HG03575 (cell line): ENCODE measurements around the gene AP5S1.
"Not testable (repeated sequence)": the region's sequence is repeated elsewhere in the genome, so short reads cannot be mapped to it uniquely, and the experiment has no call there.

Experiments
- ATAC-seq: cut with Tn5 transposase; IDR thresholded peaks from one replicate; pipeline ENCODE4 v1.9.1; 2021; ENCODE audit not compliant: unreplicated experiment, insufficient number of reproducible peaks, low FRiP score; ENCODE audit errors: extremely low read depth

Gene AP5S1

DNA sequence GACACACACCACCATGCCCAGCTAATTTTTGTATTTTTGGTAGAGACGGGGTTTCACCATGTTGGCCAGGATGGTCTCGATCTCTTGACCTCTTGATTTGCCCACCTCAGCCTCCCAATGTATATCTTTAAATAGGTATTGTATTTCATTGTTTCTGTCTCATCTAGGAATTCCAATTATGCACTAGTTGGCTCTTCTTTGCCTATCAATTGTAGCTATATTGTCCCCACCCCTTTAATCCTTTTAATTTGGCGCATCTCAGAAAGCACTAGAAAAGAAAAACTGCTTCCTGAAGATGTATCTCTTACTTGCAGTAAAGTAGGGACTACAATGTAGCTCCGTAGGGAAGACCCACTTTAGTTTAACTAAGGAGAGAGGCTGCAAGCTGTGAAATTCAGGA is 15.8 kb downstream of the AP5S1 start:
- ATAC-seq: no peak

DNA sequence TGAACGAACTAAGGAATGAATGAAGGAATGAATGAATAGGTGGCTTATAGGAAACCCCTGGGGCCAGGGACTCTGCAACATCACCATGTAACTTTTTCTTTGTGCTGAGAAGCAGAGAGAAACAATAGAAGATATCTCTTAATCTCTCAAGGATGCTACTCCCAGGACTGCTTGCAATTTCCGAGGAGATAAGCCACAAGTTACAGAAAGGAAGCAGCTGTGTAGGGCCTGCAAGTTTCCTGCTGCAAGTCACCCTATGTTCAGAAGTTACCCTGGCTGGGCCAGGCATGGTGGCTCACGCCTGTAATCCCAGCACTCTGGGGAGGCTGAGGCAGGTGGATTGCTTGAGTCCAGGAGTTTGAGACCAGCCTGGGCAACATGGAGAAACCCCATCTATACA is 19.0 kb downstream of the AP5S1 start:
- ATAC-seq: no peak

DNA sequence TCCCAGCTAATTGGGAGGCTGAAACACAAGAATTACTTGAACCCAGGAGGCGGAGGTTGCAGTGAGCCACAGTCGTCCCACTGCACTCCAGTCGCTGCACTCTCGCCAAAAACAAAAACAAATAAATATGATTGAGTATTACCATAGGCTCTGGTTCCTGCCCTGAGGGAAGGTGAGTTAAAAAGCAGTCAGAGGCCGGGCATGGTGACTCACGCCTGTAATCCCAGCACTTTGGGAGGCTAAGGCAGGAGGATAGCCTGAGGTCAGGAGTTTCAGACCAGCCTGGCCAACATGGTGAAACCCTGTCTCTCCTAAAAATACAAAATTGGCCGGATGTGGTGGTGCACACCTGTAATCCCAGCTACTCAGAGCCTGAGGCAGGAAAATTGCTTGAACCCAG is 19.9 kb downstream of the AP5S1 start:
- not testable (repeated sequence) for ATAC-seq

DNA sequence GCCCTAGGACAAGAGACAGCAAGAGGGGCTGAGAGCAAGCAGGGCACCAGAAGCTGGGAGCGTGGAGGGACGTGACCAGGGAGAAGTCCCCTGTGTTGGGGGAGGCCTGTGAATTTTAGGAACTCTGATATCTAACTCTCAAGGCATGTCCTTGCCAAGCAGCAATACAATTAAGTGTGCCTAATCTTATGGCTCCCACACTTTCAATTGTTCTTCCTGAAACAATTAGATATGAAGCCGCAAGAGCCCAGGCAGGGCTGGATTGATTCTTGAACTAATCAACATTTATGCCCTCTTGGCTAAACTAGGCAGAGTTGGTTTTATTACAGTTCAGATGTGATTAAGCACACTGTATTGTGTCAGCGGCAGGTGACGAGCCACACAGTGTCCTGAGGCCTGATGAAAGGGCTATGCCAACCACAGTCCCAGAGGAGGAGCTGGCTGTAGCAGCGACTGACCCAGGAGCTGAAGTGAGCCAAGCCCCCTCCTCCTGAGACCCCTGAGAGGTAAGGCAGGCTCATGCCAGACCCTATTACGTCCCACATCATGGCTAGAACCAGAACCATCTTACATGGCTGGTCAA is 22.1 kb downstream of the AP5S1 start:
- ATAC-seq: no peak

DNA sequence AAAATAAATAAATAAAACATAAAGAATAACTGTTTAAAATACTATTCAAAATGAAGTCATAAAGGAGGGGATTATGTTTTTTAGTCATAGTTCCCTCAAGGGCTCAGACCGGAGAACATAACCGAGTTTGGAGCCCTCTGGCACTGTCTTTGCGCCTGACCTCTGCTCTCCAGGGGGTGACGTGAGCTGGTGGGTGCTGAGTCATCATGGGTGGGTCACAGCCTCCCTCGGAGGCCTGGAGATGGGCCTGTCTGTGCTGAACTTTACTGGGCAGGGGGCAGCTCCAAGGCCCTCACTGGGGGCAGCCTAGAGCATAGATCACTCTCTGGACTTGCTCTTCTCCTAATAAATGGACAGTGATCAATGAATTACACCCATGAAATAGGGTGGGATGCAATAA is 23.1 kb downstream of the AP5S1 start:
- ATAC-seq: no peak

DNA sequence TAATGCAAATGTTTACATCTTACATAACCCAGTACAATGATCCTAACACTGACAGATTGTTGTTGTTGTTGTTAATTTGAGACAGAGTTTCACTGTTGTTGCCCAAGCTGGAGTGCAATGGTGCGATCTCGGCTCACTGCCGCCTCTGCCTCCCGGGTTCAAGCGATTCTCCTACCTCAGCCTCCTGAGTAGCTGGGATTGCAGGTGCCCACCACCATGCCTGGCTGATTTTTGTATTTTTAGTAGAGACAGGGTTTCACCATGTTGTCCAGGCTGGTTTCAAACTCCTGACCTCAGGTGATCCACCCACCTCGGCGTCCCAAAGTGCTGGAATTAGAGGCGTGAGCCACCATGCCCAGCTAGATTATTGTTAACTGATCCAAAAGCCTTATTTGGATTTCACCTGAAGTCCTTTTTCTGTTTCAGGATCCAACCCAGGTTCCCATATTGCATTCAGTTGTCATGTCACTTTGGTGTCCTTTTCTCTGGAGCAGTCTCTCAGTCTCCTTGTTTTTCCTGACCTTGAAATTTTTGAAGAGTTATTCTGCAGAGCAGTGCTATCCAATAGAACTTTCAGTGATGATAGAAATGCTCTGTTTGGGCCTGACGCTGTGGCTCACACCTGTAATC is 23.8 kb downstream of the AP5S1 start:
- ATAC-seq: not testable (repeated sequence)

DNA sequence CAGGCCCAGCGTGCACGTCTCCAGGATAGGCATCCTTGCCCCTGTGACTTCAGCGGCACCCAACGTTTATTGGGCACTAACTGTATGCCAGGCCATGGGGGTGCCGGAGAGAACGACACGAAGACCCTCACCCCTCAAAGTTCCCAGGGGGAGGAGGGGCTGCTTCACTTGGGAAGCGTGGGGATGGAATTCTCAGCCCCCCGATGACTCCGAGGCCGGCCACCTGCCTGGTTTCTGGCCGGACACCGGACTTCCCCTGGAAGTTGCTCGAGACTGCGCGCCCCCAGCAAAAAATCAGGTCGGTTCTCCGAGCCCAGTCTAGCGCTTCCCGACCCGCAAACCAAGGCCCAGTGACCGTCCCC is 26.0 kb downstream of the AP5S1 start:
- ATAC-seq: no peak

DNA sequence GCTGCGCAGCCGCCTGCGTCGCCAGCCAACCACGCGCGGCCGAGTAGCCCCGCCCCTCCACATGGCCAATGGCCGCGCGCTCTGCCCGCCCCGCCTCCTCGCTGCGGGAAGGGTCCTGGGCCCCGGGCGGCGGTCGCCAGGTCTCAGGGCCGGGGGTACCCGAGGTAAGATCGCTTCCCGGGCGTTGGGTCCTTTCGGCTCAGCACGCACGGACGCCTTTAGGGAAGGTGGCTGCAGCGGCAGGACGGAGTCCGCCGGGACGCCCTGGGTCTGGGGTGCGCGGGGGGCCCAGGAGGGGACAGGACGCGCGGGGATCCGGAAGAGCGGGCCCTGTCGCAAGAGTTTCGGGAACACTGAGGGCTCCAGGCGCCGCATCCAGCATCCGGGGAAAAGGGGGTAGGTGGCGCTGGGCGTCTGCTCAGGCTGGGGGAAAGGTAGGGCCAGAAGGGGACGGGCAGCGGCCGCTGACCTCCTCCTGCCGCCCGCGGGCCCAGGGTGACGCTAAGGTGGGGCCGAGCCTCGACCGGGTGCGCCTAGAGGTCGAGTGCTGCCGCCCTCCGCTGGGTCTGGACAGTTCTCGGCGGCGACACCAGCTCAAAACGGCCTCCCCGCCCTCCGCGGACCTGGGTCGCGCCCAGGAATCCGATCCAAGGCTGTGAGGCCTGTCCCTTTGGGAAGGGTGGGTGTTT is 26.5 kb downstream of the AP5S1 start, which contains the start of gene MAVS:
MAVS (plus strand) TSS at position 95 of the 689 bp plus-strand sequence. CDS start 7,791 bp downstream, outside the sequence.
- ATAC-seq: no peak

DNA sequence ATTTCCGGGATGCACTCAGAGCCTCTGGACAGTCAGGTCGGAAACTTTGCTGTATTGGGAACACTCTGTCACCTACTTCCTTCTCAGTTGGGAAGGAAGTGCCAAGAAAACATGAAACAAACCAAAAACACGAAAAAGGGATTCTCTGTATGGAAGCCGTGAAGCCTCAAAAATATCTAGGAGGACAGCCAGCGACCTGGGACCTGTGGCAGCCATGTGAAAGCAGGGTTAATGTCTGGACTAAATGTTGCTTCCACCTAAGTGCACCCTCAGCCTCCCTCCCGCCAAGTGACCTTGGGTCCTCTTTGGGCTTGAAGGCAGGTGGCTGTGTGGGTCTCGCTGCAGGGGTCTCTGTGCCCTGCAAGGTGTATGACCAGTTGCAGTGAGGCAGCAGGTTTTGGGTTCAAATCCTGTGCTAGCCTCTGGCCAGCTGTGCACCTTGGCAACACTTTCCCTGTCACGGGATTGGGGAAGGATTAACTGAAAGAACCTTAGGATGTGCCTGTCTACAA is 27.1 kb downstream of the AP5S1 start:
- ATAC-seq: no peak

DNA sequence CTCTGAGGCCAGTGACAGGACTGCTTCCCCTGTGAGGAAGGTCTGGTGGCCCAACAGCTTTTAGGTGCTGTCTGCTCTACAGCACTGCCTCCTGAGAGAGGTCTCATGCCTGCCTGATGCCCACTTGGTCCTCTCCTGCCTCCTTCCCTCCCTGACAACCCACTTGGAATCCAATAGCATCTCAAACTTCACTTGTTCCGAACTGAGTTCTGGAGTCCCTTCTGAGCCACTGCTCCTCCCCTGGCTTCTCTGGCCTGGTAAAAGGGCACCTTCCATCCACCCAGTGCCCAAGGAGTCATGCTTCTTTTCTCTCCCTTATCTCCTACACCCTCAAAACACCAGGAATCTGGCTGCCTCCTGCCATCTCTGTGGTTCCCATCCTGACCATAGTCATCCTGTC is 28.2 kb downstream of the AP5S1 start:
- ATAC-seq: no peak

DNA sequence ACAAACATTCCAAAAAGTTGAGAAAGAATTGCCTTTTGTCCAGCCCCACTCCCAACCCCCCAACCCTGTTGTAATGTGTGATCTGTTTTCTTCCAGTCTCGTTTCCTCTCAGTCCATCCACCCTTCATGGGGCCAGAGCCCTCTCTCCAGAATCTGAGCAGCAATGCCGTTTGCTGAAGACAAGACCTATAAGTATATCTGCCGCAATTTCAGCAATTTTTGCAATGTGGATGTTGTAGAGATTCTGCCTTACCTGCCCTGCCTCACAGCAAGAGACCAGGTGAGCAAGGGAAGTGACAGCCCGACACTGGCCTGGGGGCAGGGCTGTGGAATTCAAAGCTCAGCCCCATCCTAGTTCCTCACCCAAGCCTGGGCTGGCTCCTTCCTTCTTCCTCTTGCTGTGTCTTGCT is 34.1 kb downstream of the AP5S1 start:
- no peak for ATAC-seq

DNA sequence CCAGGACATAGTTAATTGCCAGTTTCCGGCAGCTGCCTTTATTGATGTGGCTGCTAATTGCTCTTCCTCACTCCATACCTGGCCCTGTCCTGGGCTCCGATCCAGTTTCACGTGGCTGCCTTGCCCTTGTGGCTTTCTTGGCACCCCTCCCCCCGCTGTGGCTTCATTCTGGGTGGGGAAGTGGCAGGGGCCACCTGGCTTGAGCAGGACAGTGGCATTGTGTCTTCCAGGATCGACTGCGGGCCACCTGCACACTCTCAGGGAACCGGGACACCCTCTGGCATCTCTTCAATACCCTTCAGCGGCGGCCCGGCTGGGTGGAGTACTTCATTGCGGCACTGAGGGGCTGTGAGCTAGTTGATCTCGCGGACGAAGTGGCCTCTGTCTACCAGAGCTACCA is 37.1 kb downstream of the AP5S1 start:
- no peak for ATAC-seq

DNA sequence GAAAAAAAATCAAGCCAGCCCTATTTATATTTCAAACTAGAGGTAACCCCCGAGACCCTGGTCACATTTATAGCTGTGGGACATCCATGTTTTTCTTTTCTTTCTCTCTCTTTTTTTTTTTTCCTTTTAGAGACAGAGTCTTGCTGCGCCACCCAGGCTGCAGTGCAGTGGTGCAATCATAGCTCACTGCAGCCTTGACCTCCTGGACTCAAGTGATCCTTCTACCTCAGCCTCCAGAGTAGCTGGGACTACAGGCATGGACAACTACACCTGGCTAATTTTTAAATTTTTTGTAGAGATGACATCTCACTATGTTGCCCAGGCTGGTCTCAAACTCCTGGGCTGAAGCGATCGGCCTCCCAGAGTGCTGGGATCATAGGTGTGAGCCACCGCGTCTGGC is 38.3 kb downstream of the AP5S1 start:
- ATAC-seq: no peak

DNA sequence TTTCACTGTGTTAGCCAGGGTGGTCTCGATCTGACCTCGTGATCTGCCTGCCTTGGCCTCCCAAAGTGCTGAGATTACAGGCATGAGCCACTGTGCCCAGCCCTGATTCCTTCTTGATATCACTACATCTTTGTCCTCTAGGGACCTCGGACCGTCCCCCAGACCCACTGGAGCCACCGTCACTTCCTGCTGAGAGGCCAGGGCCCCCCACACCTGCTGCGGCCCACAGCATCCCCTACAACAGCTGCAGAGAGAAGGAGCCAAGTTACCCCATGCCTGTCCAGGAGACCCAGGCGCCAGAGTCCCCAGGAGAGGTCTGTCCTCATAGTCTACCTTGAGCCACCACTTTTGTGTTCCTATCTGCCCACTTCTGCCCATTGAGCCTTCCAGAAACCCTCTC is 40.8 kb downstream of the AP5S1 start:
- no peak for ATAC-seq

DNA sequence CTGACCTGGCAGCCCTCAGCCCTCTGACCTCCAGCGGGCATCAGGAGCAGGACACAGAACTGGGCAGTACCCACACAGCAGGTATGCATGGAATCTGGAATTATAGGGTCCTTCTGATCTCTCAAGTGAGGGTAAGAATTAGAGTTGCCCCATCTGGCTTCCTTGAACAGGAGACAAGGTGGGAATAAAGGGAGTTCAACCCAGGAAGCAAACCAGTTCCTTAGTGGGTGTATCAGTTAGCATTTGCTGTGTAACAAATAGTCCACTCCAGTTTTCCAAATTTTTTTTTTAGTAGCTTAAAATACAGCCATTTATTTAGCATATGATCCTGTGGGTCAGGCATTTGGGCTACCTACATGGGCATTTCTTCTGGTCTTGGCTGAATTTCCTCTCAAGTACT is 42.0 kb downstream of the AP5S1 start:
- ATAC-seq: no peak

DNA sequence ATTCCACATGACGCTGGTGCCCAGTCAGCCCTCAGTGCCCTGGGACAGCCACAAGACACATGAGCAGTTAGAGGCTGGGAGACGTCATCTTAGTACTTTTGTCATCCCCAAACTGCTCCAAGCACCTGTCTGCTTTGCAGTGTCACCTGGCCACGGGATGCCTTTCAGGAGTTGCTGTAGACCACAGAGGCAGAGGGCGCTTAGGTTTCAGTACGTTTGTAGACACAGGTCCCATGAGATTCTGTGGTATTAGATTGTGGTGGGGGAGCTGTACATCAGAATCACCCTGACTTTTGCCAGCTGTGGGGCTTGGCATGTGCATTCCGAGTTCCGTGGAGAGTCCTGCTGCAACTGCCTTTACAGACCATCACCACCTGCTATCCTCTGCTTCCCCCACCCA is 43.0 kb downstream of the AP5S1 start:
- ATAC-seq: no peak

DNA sequence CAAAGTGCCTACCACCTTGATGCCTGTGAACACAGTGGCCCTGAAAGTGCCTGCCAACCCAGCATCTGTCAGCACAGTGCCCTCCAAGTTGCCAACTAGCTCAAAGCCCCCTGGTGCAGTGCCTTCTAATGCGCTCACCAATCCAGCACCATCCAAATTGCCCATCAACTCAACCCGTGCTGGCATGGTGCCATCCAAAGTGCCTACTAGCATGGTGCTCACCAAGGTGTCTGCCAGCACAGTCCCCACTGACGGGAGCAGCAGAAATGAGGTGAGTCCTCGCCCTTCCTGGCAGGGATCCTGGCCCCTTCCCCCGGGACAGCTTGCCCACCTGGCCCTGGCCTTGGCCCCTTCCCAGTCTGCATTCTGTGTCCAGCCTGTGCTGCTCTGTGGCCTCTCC is 44.2 kb downstream of the AP5S1 start:
- ATAC-seq: no peak

DNA sequence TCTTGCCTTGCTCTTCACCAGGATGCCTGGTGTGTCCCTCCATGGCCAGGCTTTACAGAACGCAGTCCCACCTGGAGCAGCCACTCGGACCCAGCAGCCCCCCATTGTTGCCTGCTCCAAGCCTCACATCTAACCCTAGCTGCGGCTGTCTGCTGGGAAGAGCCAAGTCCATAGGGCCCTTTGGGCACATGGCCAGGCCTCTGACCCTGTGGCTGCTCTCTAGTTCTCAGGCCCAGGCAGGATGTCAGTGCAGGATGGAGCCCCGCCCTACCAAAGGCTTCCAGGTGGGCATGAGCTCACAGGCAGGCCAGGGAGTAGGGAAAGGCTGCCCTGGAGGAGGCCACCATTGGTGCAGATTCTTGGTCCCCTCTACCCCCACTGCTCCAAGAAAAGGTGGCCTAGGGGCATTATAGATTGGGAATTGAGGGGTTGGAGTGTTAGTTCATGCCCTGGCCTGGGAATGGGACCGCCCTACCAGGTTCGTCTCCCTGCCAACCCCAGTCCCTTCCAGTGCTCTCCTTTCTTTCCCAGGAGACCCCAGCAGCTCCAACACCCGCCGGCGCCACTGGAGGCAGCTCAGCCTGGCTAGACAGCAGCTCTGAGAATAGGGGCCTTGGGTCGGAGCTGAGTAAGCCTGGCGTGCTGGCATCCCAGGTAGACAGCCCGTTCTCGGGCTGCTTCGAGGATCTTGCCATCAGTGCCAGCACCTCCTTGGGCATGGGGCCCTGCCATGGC is 45.0 kb downstream of the AP5S1 start:
- no peak for ATAC-seq

DNA sequence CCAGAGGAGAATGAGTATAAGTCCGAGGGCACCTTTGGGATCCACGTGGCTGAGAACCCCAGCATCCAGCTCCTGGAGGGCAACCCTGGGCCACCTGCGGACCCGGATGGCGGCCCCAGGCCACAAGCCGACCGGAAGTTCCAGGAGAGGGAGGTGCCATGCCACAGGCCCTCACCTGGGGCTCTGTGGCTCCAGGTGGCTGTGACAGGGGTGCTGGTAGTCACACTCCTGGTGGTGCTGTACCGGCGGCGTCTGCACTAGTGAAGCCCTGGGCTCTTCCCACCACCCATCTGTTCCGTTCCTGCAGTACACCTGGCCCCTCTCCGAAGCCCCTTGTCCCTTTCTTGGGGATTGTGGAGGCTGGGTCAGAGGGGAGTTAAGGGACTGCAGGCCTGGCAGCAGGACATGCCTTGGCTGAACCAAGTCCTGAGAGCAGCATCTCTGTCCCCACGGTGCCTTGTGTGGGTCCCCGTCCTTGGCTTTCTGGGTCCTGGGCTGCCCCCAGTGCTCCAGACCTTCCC is 45.6 kb downstream of the AP5S1 start:
- no peak for ATAC-seq

DNA sequence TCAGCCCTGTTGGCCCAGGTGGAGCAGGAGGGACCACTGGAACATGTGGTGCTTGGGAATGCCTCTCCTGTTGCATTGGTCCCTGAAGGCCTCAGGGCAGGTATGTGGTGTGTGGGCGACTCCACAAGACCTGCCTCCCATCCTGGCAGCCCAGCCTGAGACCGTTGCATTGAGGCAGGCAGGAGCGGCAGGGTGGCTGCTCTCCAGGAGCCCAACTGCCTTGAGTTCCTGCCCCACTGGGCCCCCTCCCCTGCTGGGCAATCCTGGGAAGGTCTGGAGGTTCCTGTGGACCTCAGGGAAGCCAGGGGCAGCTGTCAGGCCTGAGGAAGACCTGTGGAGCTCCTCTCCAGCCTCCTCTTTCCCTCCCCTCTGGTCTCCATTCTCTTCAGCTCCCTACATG is 46.1 kb downstream of the AP5S1 start:
- no peak for ATAC-seq
